ENCODE data around the gene EIF4A3.

DNA sequence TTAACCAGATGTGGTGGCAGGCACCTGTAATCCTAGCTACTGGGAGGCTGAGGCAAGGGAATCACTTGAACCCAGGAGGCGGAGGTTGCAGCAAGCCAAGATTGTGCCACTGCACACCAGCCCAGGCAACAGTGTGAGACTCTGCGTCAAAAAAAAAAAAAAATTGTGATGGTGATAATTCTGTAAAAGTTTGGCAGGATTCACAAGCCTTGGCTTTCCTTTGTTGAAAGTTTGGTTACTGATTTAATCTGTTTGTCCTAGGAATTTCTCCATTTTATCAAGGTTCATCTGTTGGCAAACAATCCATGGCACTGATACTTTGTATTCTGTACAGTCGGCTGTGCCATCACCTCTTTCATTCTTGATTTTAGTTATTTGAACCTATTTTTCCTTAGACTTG, 15.9 kb downstream of the EIF4A3 start:
- TF ChIP-seq, protein P1, sequence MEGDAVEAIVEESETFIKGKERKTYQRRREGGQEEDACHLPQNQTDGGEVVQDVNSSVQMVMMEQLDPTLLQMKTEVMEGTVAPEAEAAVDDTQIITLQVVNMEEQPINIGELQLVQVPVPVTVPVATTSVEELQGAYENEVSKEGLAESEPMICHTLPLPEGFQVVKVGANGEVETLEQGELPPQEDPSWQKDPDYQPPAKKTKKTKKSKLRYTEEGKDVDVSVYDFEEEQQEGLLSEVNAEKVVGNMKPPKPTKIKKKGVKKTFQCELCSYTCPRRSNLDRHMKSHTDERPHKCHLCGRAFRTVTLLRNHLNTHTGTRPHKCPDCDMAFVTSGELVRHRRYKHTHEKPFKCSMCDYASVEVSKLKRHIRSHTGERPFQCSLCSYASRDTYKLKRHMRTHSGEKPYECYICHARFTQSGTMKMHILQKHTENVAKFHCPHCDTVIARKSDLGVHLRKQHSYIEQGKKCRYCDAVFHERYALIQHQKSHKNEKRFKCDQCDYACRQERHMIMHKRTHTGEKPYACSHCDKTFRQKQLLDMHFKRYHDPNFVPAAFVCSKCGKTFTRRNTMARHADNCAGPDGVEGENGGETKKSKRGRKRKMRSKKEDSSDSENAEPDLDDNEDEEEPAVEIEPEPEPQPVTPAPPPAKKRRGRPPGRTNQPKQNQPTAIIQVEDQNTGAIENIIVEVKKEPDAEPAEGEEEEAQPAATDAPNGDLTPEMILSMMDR (IDR thresholded peaks at IDR 0.05; ENCODE audit: borderline replicate concordance, extremely low read depth, low read length, poor library complexity, severe bottlenecking): no peak
- TF ChIP-seq EZH2 (IDR thresholded peaks at IDR 0.05; ENCODE audit: borderline replicate concordance, low read depth, low read length, severe bottlenecking): no peak

All from DND-41 (cell line).